HepG2 (cell line): ENCODE measurements around the gene ZNF444. TPM values are rescaled to one million over a fixed set of nuclear protein-coding genes. Genes with fewer than 3 reads are reported as not detected.
A peak's percentile ranks its signal among the peaks of the same experiment; 100 is the strongest.

Experiments used
- ATF7 ChIP-seq, 2 experiments: fragments of 450-650 bp in 1 of 2; sonication (generic) in 1 of 2; formaldehyde crosslinking in 1 of 2; IDR thresholded peaks; 2 replicates each; pipeline versions ENCODE4 v1.4.0 to v1.6.1; 2016 to 2020; ENCODE audit warnings: antibody characterized with exemption in 1 of 2, mild to moderate bottlenecking in 1 of 2, missing genetic modification reagents in 1 of 2
- GTF2F1 ChIP-seq: fragments of 150-350 bp; IDR thresholded peaks from 2 replicates; pipeline ENCODE4 v1.6.1; 2014; ENCODE audit warnings: low read length
- HMG20A ChIP-seq: IDR thresholded peaks from 2 replicates; pipeline ENCODE4 v1.6.1; 2016; ENCODE audit warnings: borderline replicate concordance
- HNRNPUL1 ChIP-seq: fragments of 200-400 bp; formaldehyde crosslinking; IDR thresholded peaks from 2 replicates; pipeline ENCODE4 v1.6.1; 2017; ENCODE audit warnings: low read depth, mild to moderate bottlenecking, low read length, moderate library complexity
- IKZF5 ChIP-seq: IDR thresholded peaks from 2 replicates; pipeline ENCODE4 v1.6.1; 2018; ENCODE audit warnings: missing genetic modification reagents, mild to moderate bottlenecking, missing compliant biosample characterization
- ISX ChIP-seq: sonication (generic); formaldehyde crosslinking; conservative IDR thresholded peaks from 2 replicates; pipeline ENCODE4 v1.5.0; 2020; ENCODE audit warnings: missing genetic modification reagents
- NONO ChIP-seq, 2 experiments: fragments of 450-650 bp in 1 of 2; sonication (generic) in 1 of 2; formaldehyde crosslinking in 1 of 2; IDR thresholded peaks in 1 of 2; conservative IDR thresholded peaks in 1 of 2; 2 replicates each; pipeline versions ENCODE4 v1.6.1 to v1.8.0; 2017 to 2022; ENCODE audit warnings: mild to moderate bottlenecking in 1 of 2, missing genetic modification reagents in 1 of 2, moderate library complexity in 1 of 2
- SNRNP70 ChIP-seq: fragments of 200-400 bp; formaldehyde crosslinking; IDR thresholded peaks from 2 replicates; pipeline ENCODE4 v1.6.1; 2017; ENCODE audit warnings: mild to moderate bottlenecking, low read depth, low read length, moderate library complexity
- TRIM22 ChIP-seq: fragments of 450-650 bp; IDR thresholded peaks from 2 replicates; pipeline ENCODE4 v1.6.1; 2017
- ZBTB2 ChIP-seq: sonication (generic); formaldehyde crosslinking; IDR thresholded peaks from 2 replicates; pipeline ENCODE4 v1.8.0; 2022; ENCODE audit warnings: low read depth, missing genetic modification reagents
- ZBTB20 ChIP-seq: sonication (generic); formaldehyde crosslinking; IDR thresholded peaks from 2 replicates; pipeline ENCODE4 v1.8.1; 2023; ENCODE audit warnings: missing genetic modification reagents, low read depth, mild to moderate bottlenecking, borderline replicate concordance
- ZBTB44 ChIP-seq: sonication (generic); formaldehyde crosslinking; IDR thresholded peaks from 2 replicates; pipeline ENCODE4 v1.4.0; 2020; ENCODE audit warnings: missing genetic modification reagents
- ZNF142 ChIP-seq: sonication (generic); formaldehyde crosslinking; IDR thresholded peaks from 2 replicates; pipeline ENCODE4 v1.4.0; 2020; ENCODE audit warnings: missing genetic modification reagents
- ZNF24 ChIP-seq: fragments of 450-650 bp; IDR thresholded peaks from 2 replicates; pipeline ENCODE4 v1.6.1; 2017; ENCODE audit warnings: antibody characterized with exemption, mild to moderate bottlenecking
- ZNF264 ChIP-seq: sonication (generic); formaldehyde crosslinking; IDR thresholded peaks from 2 replicates; pipeline ENCODE4 v1.4.0; 2020; ENCODE audit warnings: missing genetic modification reagents
- ZNF552 ChIP-seq: sonication (generic); formaldehyde crosslinking; IDR thresholded peaks from 2 replicates; pipeline ENCODE4 v1.9.0; 2022; ENCODE audit warnings: missing genetic modification reagents, mild to moderate bottlenecking, borderline replicate concordance
- ZNF879 ChIP-seq: sonication (generic); formaldehyde crosslinking; IDR thresholded peaks from 2 replicates; pipeline ENCODE4 v1.8.1; 2023; ENCODE audit warnings: missing genetic modification reagents
- ZSCAN31 ChIP-seq: sonication (generic); formaldehyde crosslinking; IDR thresholded peaks from 2 replicates; pipeline ENCODE4 v1.5.0; 2020; ENCODE audit warnings: low read depth, mild to moderate bottlenecking, missing genetic modification reagents
- polyA plus RNA-seq, 8 experiments: library from polyadenylated mRNA; depleted of rRNA in 3 of 8; stranded (reverse) in 7 of 8; unstranded in 1 of 8; fragments of >200 nt; fragmentation: Illumina TruSeq in 4 of 8; extraction: Trizol in 4 of 8; gene quantifications; 2 replicates each; pipeline versions ENCODE4 v1.2.1 to v1.2.3, GENCODE V29; 2011 to 2016; ENCODE audit warnings: low read depth in 4 of 8, missing spikeins in 1 of 8, mixed read lengths in 1 of 8; ENCODE audit not compliant: insufficient read depth in 1 of 8
- total RNA-seq, 5 experiments: library from RNA; depleted of rRNA; stranded (reverse); fragments of >200 nt; fragmentation: Illumina TruSeq; extraction: Trizol; gene quantifications; 2 replicates each; pipeline ENCODE4 v1.2.3, GENCODE V29; 2016; ENCODE audit warnings: low read depth in 1 of 5

Gene ZNF444
- total and polyA plus RNA-seq, 2 of the 13 experiments (the other 11 are each of a cell fraction or from before 2014, with no cell fraction given), result 27.4 to 30.3 TPM

- TF ChIP-seq ZSCAN31 (CRISPR knock-in tag) (peak; percentile 20; the same call in 1 of the 2 replicates), NONO (IDR thresholded peaks at IDR 0.05) (no peak), NONO (CRISPR knock-in tag; conservative IDR thresholded peaks at IDR 0.05) (no peak), ZNF264 (0 out of 2 replicates have a peak, but pooled peaks have one; percentile 9), ZNF552 (CRISPR knock-in tag) (no peak), ZNF142 (CRISPR knock-in tag) (0 out of 2 replicates have a peak, but pooled peaks have one; percentile 4), HMG20A (CRISPR knock-in tag) (no peak), ZNF879 (no peak), ZNF24 (no peak), ZBTB20 (CRISPR knock-in tag) (no peak), ATF7 (IDR thresholded peaks at IDR 0.05) (no peak), ATF7 (CRISPR knock-in tag; IDR thresholded peaks at IDR 0.05) (no peak), ZBTB2 (CRISPR knock-in tag) (no peak), SNRNP70 (no peak), ZBTB44 (CRISPR knock-in tag) (no peak), TRIM22 (no peak), ISX (CRISPR knock-in tag) (no peak), HNRNPUL1 (no peak), IKZF5 (CRISPR knock-in tag) (no peak), GTF2F1 (no peak)
Measured at GRCh38 chr19:56142897-56143434, 1.9 kb downstream of the ZNF444 start (continued).
